ENCODE results near the gene LDLRAD2.

DNA sequence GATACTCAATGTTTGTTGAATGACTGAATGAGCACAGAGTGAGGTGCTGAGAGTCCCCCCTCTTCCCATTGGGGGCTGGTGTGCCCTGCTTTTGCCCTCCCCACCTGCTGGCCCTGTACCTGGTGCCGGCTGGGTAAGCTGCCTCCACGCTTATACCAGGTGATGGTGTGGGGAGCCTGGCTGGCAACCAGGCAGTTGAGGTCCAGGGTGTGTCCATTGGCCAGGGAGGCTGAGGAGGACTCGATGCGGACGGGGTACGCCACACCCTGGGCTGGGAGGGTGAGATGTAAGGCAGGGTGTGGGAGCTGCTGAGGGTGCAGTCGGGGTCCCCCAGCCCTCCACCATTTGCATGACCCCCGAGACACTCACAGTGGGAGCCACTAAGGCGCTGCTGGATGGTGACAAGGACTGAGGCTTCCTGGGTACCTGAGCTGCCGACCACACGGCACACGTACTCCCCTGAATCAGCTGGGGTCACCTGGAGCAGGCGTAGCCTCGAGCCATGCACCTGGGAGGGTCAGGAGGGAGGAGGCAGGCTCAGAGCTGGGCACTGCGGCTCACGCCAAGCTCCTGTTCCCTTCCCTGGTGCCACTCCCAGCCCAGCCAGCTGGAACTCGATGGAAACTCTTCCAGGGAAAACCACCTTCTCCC, 36.6 kb downstream of the LDLRAD2 start:
- TF ChIP-seq, protein P1, sequence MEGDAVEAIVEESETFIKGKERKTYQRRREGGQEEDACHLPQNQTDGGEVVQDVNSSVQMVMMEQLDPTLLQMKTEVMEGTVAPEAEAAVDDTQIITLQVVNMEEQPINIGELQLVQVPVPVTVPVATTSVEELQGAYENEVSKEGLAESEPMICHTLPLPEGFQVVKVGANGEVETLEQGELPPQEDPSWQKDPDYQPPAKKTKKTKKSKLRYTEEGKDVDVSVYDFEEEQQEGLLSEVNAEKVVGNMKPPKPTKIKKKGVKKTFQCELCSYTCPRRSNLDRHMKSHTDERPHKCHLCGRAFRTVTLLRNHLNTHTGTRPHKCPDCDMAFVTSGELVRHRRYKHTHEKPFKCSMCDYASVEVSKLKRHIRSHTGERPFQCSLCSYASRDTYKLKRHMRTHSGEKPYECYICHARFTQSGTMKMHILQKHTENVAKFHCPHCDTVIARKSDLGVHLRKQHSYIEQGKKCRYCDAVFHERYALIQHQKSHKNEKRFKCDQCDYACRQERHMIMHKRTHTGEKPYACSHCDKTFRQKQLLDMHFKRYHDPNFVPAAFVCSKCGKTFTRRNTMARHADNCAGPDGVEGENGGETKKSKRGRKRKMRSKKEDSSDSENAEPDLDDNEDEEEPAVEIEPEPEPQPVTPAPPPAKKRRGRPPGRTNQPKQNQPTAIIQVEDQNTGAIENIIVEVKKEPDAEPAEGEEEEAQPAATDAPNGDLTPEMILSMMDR (IDR thresholded peaks at IDR 0.05): no peak
- TF ChIP-seq TEAD4 (IDR thresholded peaks at IDR 0.05; ENCODE audit: borderline replicate concordance, insufficient read depth) (no peak), EP300 (IDR thresholded peaks at IDR 0.05; ENCODE audit: borderline replicate concordance in 1 of 2, low read depth in 1 of 2, low read length in 1 of 2) (no peak), POLR2AphosphoS5 (IDR thresholded peaks at IDR 0.05; ENCODE audit: low read depth, low read length) (no peak)

Data from SK-N-SH (cell line).